Endothelial cell of umbilical vein (primary cell): ENCODE measurements around the gene IP6K1. TPM values are rescaled to one million over a fixed set of nuclear protein-coding genes. Genes with fewer than 3 reads are reported as not detected.

Source experiments
- BruUV-seq: library from RNA; stranded (reverse); fragments of 400-500 nt; replicated peaks from 2 replicates; lab custom pipeline; 2021; lab: Mats Ljungman, UMichigan
- CTCF ChIA-PET: fragments of 300-600, 350-600 bp; sonication (Branson Sonifier 250); formaldehyde crosslinking; loops from one replicate; lab custom pipeline; 2021; ENCODE audit warnings: antibody characterized with exemption, inconsistent platforms; lab: Charles Lee
- POLR2A ChIA-PET: fragments of 300-600, 350-600 bp; sonication (Branson Sonifier 250); formaldehyde crosslinking; loops from one replicate; lab custom pipeline; 2021; ENCODE audit warnings: antibody characterized with exemption, inconsistent platforms; lab: Charles Lee
- DNase-seq: peaks from one replicate; pipeline ENCODE4 v3.0.0-alpha.2; 2011; ENCODE audit warnings: low read depth, low spot score
- FAIRE-seq: peaks from 2 replicates; lab custom pipeline; 2011; peaks lifted over from hg19 to GRCh38; lab: Jason Lieb, UNC
- H2AFZ ChIP-seq: 2 replicates; pipeline ENCODE4 v1.6.0; 2012; ENCODE audit warnings: low read depth, low read length, control low read depth, inconsistent platforms
- H3K27ac ChIP-seq: 2 replicates; pipeline ENCODE4 v1.5.1; 2011; ENCODE audit warnings: low read depth, mild to moderate bottlenecking, control low read depth, low read length, moderate library complexity; ENCODE audit not compliant: insufficient read depth
- H3K27me3 ChIP-seq, 2 experiments: 2 replicates each; pipeline versions ENCODE4 v1.6.0 to v1.6.1; 2011; ENCODE audit warnings: low read length in 2 of 2, mixed read lengths in 1 of 2; ENCODE audit not compliant: control insufficient read depth in 2 of 2, insufficient read depth in 2 of 2
- H3K36me3 ChIP-seq, 2 experiments: 2 replicates in 1 of 2; 3 replicates in 1 of 2; pipeline ENCODE4 v1.5.1; 2011; ENCODE audit warnings: low read length in 2 of 2, mild to moderate bottlenecking in 1 of 2, moderate library complexity in 1 of 2; ENCODE audit not compliant: control insufficient read depth in 2 of 2, insufficient read depth in 2 of 2; ENCODE audit errors: extremely low read depth in 1 of 2
- H3K4me1 ChIP-seq: 3 replicates; pipeline ENCODE4 v1.5.1; 2011; ENCODE audit warnings: mild to moderate bottlenecking, low read length; ENCODE audit not compliant: control insufficient read depth, insufficient read depth; ENCODE audit errors: extremely low read depth
- H3K4me2 ChIP-seq: 2 replicates; pipeline ENCODE4 v1.6.1; 2011; ENCODE audit warnings: low read length, control low read depth, mixed read lengths; ENCODE audit not compliant: insufficient read depth
- H3K4me3 ChIP-seq, 3 experiments: fragments of 200-600 bp in 1 of 3; sonication (generic), shearing (Covaris generic) in 1 of 3; replicated peaks in 1 of 3; 2 replicates each; pipeline ENCODE4 v1.5.1; 2011 to 2016; ENCODE audit warnings: control low read depth in 3 of 3, low read length in 3 of 3, mild to moderate bottlenecking in 2 of 3, inconsistent platforms in 1 of 3, low read depth in 1 of 3, moderate library complexity in 1 of 3; ENCODE audit not compliant: insufficient read depth in 1 of 3
- H3K79me2 ChIP-seq: 2 replicates; pipeline ENCODE4 v1.6.0; 2012; ENCODE audit warnings: low read length, inconsistent platforms; ENCODE audit not compliant: control insufficient read depth, insufficient read depth
- H3K9ac ChIP-seq: replicated peaks from 2 replicates; pipeline ENCODE3; 2011; ENCODE audit warnings: low read length, control low read depth; ENCODE audit not compliant: insufficient read depth; ENCODE audit errors: extremely low read depth
- H3K9me1 ChIP-seq: replicated peaks from 3 replicates; pipeline ENCODE4 v1.6.0; 2011; ENCODE audit warnings: mild to moderate bottlenecking, low read length; ENCODE audit not compliant: control insufficient read depth, insufficient read depth; ENCODE audit errors: extremely low read depth
- H3K9me3 ChIP-seq: replicated peaks from 2 replicates; pipeline ENCODE4 v1.5.1; 2012; ENCODE audit warnings: low read length, inconsistent platforms; ENCODE audit not compliant: control insufficient read depth, insufficient read depth
- H4K20me1 ChIP-seq: replicated peaks from 2 replicates; pipeline ENCODE3; 2011; ENCODE audit warnings: mild to moderate bottlenecking, low read length; ENCODE audit not compliant: control insufficient read depth, insufficient read depth; ENCODE audit errors: extremely low read depth
- CTCF ChIP-seq, 2 donors: IDR thresholded peaks; 1 replicate in 1 of 2; 2 replicates in 1 of 2; pipeline ENCODE4 v1.5.1; 2011; ENCODE audit warnings: low read length in 2 of 2, mild to moderate bottlenecking in 2 of 2, moderate library complexity in 2 of 2, control low read depth in 1 of 2, inconsistent platforms in 1 of 2, low read depth in 1 of 2; ENCODE audit not compliant: insufficient read depth in 1 of 2; ENCODE audit errors: extremely low read depth in 1 of 2
- EZH2 ChIP-seq: IDR thresholded peaks from 2 replicates; pipeline ENCODE4 v1.6.1; 2012; ENCODE audit warnings: borderline replicate concordance, low read depth, mild to moderate bottlenecking, moderate library complexity, low read length, inconsistent platforms; ENCODE audit not compliant: severe bottlenecking
- FOS ChIP-seq: IDR thresholded peaks from 2 replicates; pipeline ENCODE4 v1.6.1; 2011; ENCODE audit warnings: mild to moderate bottlenecking, low read length, moderate library complexity, borderline replicate concordance; ENCODE audit not compliant: insufficient read depth
- GATA2 ChIP-seq: IDR thresholded peaks from 2 replicates; pipeline ENCODE4 v1.7.0; 2011; ENCODE audit warnings: low read depth, mild to moderate bottlenecking, moderate library complexity, mixed read lengths, low read length; ENCODE audit not compliant: insufficient read length, insufficient read depth
- JUN ChIP-seq: IDR thresholded peaks from 2 replicates; pipeline ENCODE4 v1.6.1; 2011; ENCODE audit warnings: borderline replicate concordance, low read depth; ENCODE audit not compliant: insufficient read length, insufficient read depth
- MAX ChIP-seq: IDR thresholded peaks from 2 replicates; pipeline ENCODE4 v1.6.1; 2011; ENCODE audit not compliant: insufficient read depth, insufficient read length
- MYC ChIP-seq: IDR thresholded peaks from one replicate; pipeline ENCODE4 v1.6.1; 2011; ENCODE audit warnings: mild to moderate bottlenecking, low read depth, low read length
- POLR2A ChIP-seq: IDR thresholded peaks from 2 replicates; pipeline ENCODE4 v1.6.1; 2012; ENCODE audit warnings: low read depth, mild to moderate bottlenecking, control low read depth, low read length
- POLR2AphosphoS5 ChIP-seq: IDR thresholded peaks from 2 replicates; pipeline ENCODE4 v1.6.1; 2012; ENCODE audit warnings: low read depth, mild to moderate bottlenecking, control low read depth, low read length, moderate library complexity; ENCODE audit not compliant: insufficient read depth
- dilution Hi-C: fragments of 300-500 bp; cut with MboI; formaldehyde crosslinking; loops from one replicate; pipeline ENCODE4 v1.15.0; 2019; ENCODE audit warnings: low sequenced_read_pairs; ENCODE audit not compliant: extremely low pct_ligation_motif_present
- intact Hi-C: fragments of 100-400 bp; cut with micrococcal nuclease; formaldehyde crosslinking; loops from one replicate; pipeline ENCODE4 v1.10.0; 2022
- polyA plus RNA-seq, 4 experiments: library from polyadenylated mRNA; depleted of rRNA in 3 of 4; stranded (reverse) in 3 of 4; unstranded in 1 of 4; fragments of >200 nt; gene quantifications; 2 replicates each; pipeline versions ENCODE4 v1.2.1 to v1.2.3, GENCODE V29; 2011 to 2012; ENCODE audit warnings: missing spikeins in 1 of 4
- total RNA-seq: library from RNA; stranded (reverse); gene quantifications from 2 replicates; pipeline ENCODE4 v1.2.3, GENCODE V29; 2021

The IP6K1 gene
- total and polyA plus RNA-seq, 2 donors (not counting 3 experiments of a cell fraction or from before 2014, with no cell fraction given), result 42.7 to 60.8 TPM

- FAIRE-seq (no peak), DNase-seq (no peak)
- H3K79me2 ChIP-seq, result no peaks in the 10 kb centered on the region
- peaks cover 9% of the 10 kb centered on the region for H3K4me1 ChIP-seq
- dilution Hi-C loops (no loop called here), intact Hi-C loops (no loop called here)
- no peaks in the 10 kb centered on the region for H3K36me3 ChIP-seq
- no peak overlapping the region for H2AFZ ChIP-seq
- CTCF ChIA-PET, result no interaction called here
- no peak overlapping the region for H3K4me3 ChIP-seq
- TF ChIP-seq POLR2AphosphoS5 (no peak), EZH2 (no peak), FOS (no peak), MYC (no peak), GATA2 (no peak), MAX (no peak), CTCF (IDR thresholded peaks at IDR 0.05; ENCODE audit: extremely low read depth in 1 of 2, insufficient read depth in 1 of 2, low read depth in 1 of 2, low read length in 2 of 2) (no peak), POLR2A (no peak), JUN (no peak)
- H3K9ac ChIP-seq, result no peak overlapping the region
- H3K9me1 ChIP-seq, result no peaks in the 10 kb centered on the region
- no peaks in the 10 kb centered on the region for H3K27me3 ChIP-seq
- POLR2A ChIA-PET, result no interaction called here
- H3K27ac ChIP-seq, result no peak overlapping the region
- H4K20me1 ChIP-seq, result no peaks in the 10 kb centered on the region
- no TSS peak for BruUV-seq
- H3K4me2 ChIP-seq, result no peak overlapping the region
- no peaks in the 10 kb centered on the region for H3K9me3 ChIP-seq
Observed at GRCh38 chr3:49791571-49791970, 5.2 kb upstream of the IP6K1 start.
